ENCODE measurements around the gene NAA40. TPM values are rescaled to one million over a fixed set of nuclear protein-coding genes. Genes with fewer than 3 reads are reported as not detected.

NAA40 gene
- total RNA-seq, 1 experiment from 2014 or later: 43.7 TPM

DNA sequence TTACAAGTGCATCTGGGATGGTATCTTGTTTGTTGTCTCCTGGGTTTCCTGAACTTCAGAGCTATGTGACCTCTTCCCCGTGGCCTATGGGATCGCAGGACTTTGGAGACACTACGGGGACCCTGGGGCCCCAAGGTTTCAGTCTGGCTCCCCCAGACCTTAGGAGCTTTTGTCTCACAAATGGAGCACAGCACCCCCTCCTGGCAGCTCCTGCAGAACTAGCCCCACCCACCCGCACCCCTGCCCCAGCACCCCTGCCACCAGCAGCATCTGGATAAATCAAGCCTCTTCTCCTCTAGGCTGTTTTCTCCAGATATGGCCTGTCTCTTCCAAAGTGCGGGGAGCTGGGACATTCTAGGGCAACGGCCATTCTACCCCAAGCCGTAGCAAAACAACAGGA is 32.2 kb upstream of the NAA40 start:
- TF ChIP-seq, protein P1, sequence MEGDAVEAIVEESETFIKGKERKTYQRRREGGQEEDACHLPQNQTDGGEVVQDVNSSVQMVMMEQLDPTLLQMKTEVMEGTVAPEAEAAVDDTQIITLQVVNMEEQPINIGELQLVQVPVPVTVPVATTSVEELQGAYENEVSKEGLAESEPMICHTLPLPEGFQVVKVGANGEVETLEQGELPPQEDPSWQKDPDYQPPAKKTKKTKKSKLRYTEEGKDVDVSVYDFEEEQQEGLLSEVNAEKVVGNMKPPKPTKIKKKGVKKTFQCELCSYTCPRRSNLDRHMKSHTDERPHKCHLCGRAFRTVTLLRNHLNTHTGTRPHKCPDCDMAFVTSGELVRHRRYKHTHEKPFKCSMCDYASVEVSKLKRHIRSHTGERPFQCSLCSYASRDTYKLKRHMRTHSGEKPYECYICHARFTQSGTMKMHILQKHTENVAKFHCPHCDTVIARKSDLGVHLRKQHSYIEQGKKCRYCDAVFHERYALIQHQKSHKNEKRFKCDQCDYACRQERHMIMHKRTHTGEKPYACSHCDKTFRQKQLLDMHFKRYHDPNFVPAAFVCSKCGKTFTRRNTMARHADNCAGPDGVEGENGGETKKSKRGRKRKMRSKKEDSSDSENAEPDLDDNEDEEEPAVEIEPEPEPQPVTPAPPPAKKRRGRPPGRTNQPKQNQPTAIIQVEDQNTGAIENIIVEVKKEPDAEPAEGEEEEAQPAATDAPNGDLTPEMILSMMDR (IDR thresholded peaks at IDR 0.05; ENCODE audit: insufficient read depth in 1 of 2, low read depth in 1 of 2, low read length in 1 of 2, severe bottlenecking in 1 of 2, unreplicated experiment in 1 of 2): peak; percentile 31 to 33
- Mint-ChIP-seq H3K27ac (ENCODE audit: unreplicated experiment) (no peak overlapping the region), H3K4me1 (ENCODE audit: low read depth, unreplicated experiment) (no peaks in the 10 kb centered on the region), H3K4me3 (ENCODE audit: unreplicated experiment) (no peak overlapping the region), H3K9me3 (ENCODE audit: unreplicated experiment) (no peaks in the 10 kb centered on the region), H3K36me3 (ENCODE audit: insufficient read depth, unreplicated experiment) (peaks cover 63% of the 10 kb centered on the region), H3K27me3 (ENCODE audit: insufficient read depth, unreplicated experiment) (no peaks in the 10 kb centered on the region)
- no peaks in the 10 kb centered on the region for H3K9me3 ChIP-seq
- intact Hi-C loops (cut with micrococcal nuclease; ENCODE audit: unreplicated experiment): loop anchor here (1.0 to 5.0 kb wide), 2 partner anchors 41 to 69 kb away; no protein-coding TSS in a partner anchor
- no peaks in the 10 kb centered on the region for H3K27me3 ChIP-seq (replicated peaks; ENCODE audit: control insufficient read depth, insufficient read depth, low read length)
- ChIA-PET POLR2A (no interaction called here), CTCF (interaction anchor here (0.5 to 1.4 kb wide), 8 partner anchors 10 to 149 kb away, joined by 3 to 7 read pairs (median 4); partner anchors contain the start of genes MARK2 and RCOR2)
- peak in 1 of 2 experiments; percentile 46 for DNase-seq
- 0 out of 2 replicates have a peak, but pooled peaks cover 5% of the 10 kb centered on the region for H3K4me1 ChIP-seq
- H3K36me3 ChIP-seq (ENCODE audit: control insufficient read depth, insufficient read depth, low read length): peaks cover 3% of the 10 kb centered on the region; the same call in 1 of the 2 replicates
- no peak overlapping the region for H3K4me3 ChIP-seq (ENCODE audit: low read depth, low read length)
- no TSS peak for BruUV-seq (replicated peaks)

DNA sequence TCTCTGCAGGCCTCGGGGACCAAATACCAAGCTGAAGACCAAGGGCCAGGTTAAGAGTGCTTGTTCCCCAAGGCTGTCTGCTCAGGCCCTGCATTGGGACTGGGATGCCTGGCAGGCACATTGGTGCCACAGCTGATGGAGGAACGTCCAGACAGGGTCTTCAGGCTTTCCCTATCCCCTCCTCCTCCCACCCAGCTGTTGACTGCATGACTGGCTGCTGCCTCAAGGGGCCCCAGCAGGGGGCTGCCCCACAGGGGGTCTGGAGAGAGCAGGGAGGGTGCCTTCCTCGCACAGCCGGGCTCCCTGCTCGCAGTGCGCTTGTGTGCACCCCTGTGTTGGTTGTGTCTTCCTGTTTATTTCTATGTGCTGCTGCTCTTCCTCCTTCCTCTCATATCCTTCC is 31.7 kb upstream of the NAA40 start:
- DNase-seq: no peak
- TF ChIP-seq, protein P1 (IDR thresholded peaks at IDR 0.05; ENCODE audit: insufficient read depth in 1 of 2, low read depth in 1 of 2, low read length in 1 of 2, severe bottlenecking in 1 of 2, unreplicated experiment in 1 of 2): no peak
- Mint-ChIP-seq H3K4me3 (ENCODE audit: unreplicated experiment) (no peak overlapping the region), H3K36me3 (ENCODE audit: insufficient read depth, unreplicated experiment) (peaks cover 64% of the 10 kb centered on the region), H3K27me3 (ENCODE audit: insufficient read depth, unreplicated experiment) (no peaks in the 10 kb centered on the region), H3K9me3 (ENCODE audit: unreplicated experiment) (no peaks in the 10 kb centered on the region), H3K4me1 (ENCODE audit: low read depth, unreplicated experiment) (no peaks in the 10 kb centered on the region), H3K27ac (ENCODE audit: unreplicated experiment) (no peak overlapping the region)
- no peak overlapping the region for H3K4me3 ChIP-seq (ENCODE audit: low read depth, low read length)
- no peaks in the 10 kb centered on the region for H3K9me3 ChIP-seq
- H3K27me3 ChIP-seq (replicated peaks; ENCODE audit: control insufficient read depth, insufficient read depth, low read length): no peaks in the 10 kb centered on the region
- BruUV-seq (replicated peaks): no TSS peak
- ChIA-PET CTCF (interaction anchor here (0.6 to 1.4 kb wide), 6 partner anchors 9 to 149 kb away, joined by 3 to 7 read pairs (median 4); partner anchors contain the start of genes MARK2 and RCOR2), POLR2A (no interaction called here)
- H3K4me1 ChIP-seq: 0 out of 2 replicates have a peak, but pooled peaks cover 5% of the 10 kb centered on the region
- peaks cover 3% of the 10 kb centered on the region; the same call in 1 of the 2 replicates for H3K36me3 ChIP-seq (ENCODE audit: control insufficient read depth, insufficient read depth, low read length)
- intact Hi-C loops (cut with micrococcal nuclease; ENCODE audit: unreplicated experiment): loop anchor here (5.0 kb wide), 1 partner anchor 40 kb away; no protein-coding TSS in a partner anchor

DNA sequence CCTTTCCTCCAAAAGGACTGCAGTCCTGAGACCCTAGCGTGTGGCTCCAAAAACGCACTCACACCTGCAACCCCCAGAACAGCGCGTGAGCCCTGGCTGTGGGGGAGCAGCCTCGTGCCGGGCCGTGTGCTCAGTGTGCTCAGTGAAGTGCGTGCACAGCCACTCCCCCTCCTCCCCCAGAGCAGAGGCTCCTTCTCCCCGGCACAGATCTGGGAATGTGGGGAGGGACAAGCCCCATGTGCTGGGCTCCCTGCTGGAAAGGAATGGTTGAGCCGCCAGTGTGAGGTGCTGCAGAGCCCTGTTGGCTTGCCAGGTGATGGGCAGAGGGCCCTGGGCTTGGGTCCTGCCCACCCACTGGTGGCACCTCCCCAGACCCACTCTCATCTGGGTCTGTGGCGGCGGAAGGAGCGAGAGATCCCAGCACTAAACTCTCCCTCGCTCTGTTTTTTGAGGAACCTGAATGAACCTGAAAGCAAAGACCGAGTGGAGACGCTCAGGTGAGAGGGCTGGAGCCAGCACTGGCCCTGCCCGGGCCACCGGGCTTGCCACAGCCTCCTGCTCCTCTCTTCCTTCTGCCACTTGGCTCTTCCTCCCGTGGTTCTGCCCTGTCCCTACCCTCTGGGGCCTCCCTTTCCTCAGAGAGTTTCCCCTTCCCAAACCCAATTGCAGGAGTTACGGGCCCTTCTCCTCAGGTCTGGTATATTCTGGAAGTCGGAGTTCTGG is 30.8 kb upstream of the NAA40 start:
- POLR2A ChIA-PET: no interaction called here
- CTCF ChIA-PET: interaction anchor here (1.1 kb wide), 1 partner anchor 38 kb away, joined by 3 read pairs; no protein-coding TSS in a partner anchor
- peaks cover 62% of the 10 kb centered on the region for H3K36me3 Mint-ChIP-seq (ENCODE audit: insufficient read depth, unreplicated experiment)

More for the DNA sequence above, 30.8 kb upstream of the NAA40 start:
- H3K36me3 ChIP-seq (ENCODE audit: control insufficient read depth, insufficient read depth, low read length): peaks cover 3% of the 10 kb centered on the region; the same call in 1 of the 2 replicates
- Mint-ChIP-seq H3K4me1 (ENCODE audit: low read depth, unreplicated experiment) (no peaks in the 10 kb centered on the region), H3K4me3 (ENCODE audit: unreplicated experiment) (no peak overlapping the region), H3K27ac (ENCODE audit: unreplicated experiment) (no peak overlapping the region), H3K9me3 (ENCODE audit: unreplicated experiment) (no peaks in the 10 kb centered on the region), H3K27me3 (ENCODE audit: insufficient read depth, unreplicated experiment) (no peaks in the 10 kb centered on the region)
- no TSS peak for BruUV-seq (replicated peaks)
- TF ChIP-seq, protein P1 (IDR thresholded peaks at IDR 0.05; ENCODE audit: insufficient read depth in 1 of 2, low read depth in 1 of 2, low read length in 1 of 2, severe bottlenecking in 1 of 2, unreplicated experiment in 1 of 2): no peak
- no peak overlapping the region for H3K4me3 ChIP-seq (ENCODE audit: low read depth, low read length)
- H3K27me3 ChIP-seq (replicated peaks; ENCODE audit: control insufficient read depth, insufficient read depth, low read length): no peaks in the 10 kb centered on the region
- intact Hi-C loops (cut with micrococcal nuclease; ENCODE audit: unreplicated experiment): loop anchor here (5.0 kb wide), 1 partner anchor 39 kb away; no protein-coding TSS in a partner anchor
- no peak for DNase-seq
- no peaks in the 10 kb centered on the region for H3K9me3 ChIP-seq
- 0 out of 2 replicates have a peak, but pooled peaks cover 5% of the 10 kb centered on the region for H3K4me1 ChIP-seq
